HG02642 (cell line): ENCODE data around the gene ADIG.
"Not testable (repeated sequence)": the region's sequence is repeated elsewhere in the genome, so short reads cannot be mapped to it uniquely, and the experiment has no call there.

Experiments used
- ATAC-seq: cut with Tn5 transposase; IDR thresholded peaks from one replicate; pipeline ENCODE4 v1.9.1; 2021; ENCODE audit warnings: mild to moderate bottlenecking; ENCODE audit not compliant: unreplicated experiment, poor library complexity

The ADIG gene

GRCh38 chr20:38569747-38570525 is 11.1 kb upstream of the ADIG start:
- no peak for ATAC-seq

- no peak for ATAC-seq
Observed at GRCh38 chr20:38573413-38573812, 7.6 kb upstream of the ADIG start.

DNA sequence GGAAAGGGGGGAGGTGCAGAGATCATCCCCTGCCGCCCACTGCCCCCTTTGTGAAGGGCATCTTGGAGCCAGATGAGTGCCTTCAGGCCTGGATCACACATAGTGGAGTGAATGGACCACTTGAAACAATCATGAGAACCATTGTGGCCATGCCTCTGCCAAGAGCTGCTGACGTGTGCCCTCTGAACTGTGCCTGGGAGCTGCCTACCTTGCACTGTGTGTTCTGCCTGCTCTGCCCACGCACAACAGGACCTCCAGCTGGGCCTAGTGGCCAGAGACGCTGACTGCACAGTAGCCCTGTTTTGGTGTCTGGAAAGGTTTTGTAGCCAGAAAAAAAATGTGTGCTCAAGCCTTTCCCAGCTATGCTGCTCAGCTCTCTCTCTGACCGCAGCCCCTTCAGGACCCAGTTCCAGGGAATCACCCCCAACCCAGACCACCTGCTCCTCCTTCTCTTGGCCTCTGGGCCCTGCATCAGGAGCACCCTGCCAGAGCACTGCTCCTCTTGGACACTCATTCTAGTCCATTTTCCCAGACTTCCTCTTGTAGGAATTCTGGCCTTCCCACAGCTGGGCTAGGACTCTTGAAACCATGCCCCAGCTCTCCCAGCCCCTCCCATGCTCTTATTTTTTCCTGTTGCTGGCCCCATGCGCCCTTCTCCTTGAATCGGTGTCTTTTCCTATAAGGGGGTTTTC is 1.6 kb upstream of the ADIG start:
- no peak for ATAC-seq

DNA sequence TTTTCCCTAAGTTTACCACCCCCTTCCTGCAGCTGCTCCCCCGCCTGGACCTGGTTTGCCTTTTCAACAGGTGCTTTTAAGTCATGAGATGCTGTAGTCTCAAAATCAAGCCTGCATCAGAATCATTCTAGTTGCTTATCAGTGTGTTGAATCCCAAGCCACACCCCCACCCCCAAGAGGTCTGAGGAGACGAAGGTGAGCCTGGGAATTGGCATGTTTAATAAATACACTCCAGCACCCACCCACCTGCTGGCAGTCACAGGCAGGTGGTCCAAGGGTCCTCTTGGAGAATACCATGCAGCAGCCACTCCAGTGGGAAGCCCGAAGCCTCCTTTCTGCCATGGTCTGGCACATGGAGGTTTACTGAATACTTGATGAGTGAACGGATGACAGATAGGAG is 1.1 kb upstream of the ADIG start:
- no peak for ATAC-seq

DNA sequence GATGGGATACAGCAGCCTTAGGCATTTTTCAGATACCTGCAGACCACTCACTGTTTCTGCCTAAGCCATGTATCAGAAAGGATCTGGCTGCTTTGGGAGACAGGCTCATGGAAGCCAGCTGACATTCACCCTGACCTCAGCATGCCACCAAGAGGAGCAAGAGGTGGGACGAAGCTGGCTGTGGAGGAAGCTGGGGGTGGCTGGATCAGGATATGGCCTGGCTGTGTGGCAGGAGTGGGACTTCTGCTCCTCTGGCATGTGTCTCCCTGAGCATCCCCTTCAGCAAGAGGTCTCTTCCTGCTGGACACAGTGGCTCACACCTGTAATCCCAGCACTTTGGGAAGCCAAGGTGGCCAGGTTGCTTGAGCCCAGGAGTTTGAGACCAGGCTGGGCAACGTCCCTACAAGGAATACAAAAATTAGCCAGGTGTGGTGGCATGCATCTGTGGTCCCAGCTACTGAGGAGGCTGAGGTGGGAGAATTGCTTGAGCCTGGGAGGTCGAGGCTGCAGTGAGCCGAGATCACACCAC is 897 bp downstream of the ADIG start:
- no peak for ATAC-seq

DNA sequence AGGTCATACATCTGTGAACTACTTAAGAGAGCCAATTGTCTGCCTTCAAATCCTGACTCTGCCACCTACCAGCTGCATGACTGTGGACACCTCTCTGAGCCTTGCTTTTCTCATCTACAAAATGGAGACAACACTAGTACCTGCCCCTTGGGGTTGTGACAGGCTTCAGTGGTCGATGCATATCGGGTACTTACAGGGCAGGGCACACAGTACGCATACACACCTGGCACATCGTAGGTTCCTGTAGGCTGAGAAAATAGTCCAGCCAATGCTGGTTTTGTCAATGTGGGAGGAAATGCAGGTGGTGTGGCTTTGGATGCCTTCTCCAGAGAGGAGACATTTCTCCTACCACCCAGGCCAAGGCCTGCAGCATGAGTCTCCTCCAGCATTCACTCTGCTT is 2.3 kb downstream of the ADIG start:
- ATAC-seq: no peak

- ATAC-seq: no peak
Observed at GRCh38 chr20:38584099-38584763, 3.2 kb downstream of the ADIG start.

- no peak for ATAC-seq
Observed at GRCh38 chr20:38585404-38586180, 4.6 kb downstream of the ADIG start.

DNA sequence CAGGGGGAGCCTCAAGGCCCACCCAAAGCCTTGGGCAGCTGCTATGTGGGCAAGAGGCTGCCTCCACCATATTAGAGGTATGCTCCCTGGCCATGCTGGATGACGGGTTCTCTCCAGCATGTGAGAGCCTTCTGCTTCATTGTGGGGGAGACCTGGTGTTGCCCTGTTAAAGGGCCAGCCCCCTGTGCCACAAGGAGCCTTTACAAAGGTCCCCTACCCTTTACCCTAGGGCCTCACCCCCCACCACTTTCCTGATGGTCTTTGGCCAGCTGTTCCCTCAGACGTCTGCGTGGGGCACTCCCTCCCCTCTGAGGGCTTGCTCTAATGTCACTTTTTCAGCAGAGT is 5.2 kb downstream of the ADIG start:
- ATAC-seq: no peak

- ATAC-seq: no peak
Observed at GRCh38 chr20:38588303-38588702, 7.3 kb downstream of the ADIG start.

GRCh38 chr20:38589351-38589750 is 8.4 kb downstream of the ADIG start:
- ATAC-seq: no peak

- ATAC-seq: no peak
Observed at GRCh38 chr20:38589967-38590675, 9.1 kb downstream of the ADIG start.

DNA sequence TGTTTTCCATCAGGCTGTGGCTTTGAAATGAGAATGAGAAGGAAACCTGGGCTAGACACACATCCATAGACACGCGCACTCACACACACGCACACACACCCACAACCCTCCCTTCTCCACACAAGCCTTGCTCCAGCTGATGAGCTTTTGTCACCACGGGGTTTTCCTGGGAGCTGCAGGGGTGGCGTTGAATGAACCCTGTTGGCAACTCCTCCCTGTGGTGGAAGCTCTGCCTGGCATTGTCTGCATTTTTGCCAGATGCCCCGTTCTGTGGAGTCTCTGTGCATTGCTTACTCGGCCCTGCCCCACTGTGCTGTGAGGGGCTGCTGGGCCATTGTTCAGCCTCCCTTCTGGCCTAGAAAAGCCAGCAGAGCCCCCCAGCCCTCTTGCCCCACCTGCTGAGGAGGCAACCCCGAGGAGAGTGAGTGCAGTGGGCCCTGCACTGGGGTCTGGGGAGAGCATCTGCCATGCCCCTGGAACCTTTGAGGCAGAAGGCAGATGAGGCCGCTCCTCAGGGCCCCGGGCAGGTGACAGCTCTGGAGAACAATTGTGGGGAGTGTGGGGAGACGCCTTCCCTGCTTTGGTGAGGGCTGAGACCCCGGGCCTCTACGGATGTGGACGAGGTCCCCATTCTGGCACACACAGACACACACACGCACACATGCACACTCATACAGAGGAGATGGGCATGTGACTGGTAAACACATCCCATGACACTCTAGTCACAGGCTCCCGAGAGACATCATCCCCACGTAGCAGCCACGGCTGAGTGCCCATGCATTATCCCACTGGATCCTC is 9.9 kb downstream of the ADIG start:
- ATAC-seq: no peak

GRCh38 chr20:38591474-38592410 is 10.7 kb downstream of the ADIG start:
- no peak for ATAC-seq

- ATAC-seq: not testable (repeated sequence)
Observed at GRCh38 chr20:38592411-38592790, 11.4 kb downstream of the ADIG start.

- ATAC-seq: not testable (repeated sequence)
Observed at GRCh38 chr20:38594281-38594680, 13.3 kb downstream of the ADIG start.

GRCh38 chr20:38595886-38596285 is 14.9 kb downstream of the ADIG start:
- ATAC-seq: not testable (repeated sequence)

GRCh38 chr20:38599410-38599882 is 18.4 kb downstream of the ADIG start:
- ATAC-seq: no peak
